Aorta (tissue), 5 donors: ENCODE results near the gene SMIM9. TPM values are rescaled to one million over a fixed set of nuclear protein-coding genes. Genes with fewer than 3 reads are reported as not detected.
A peak's percentile ranks its signal among the peaks of the same experiment; 100 is the strongest.

ENCODE experiments used
- ATAC-seq: fragments of 200-7000 bp; cut with Tn5 transposase; one replicate; pipeline ENCODE4 v1.9.1; 2022; ENCODE audit warnings: moderate library complexity; ENCODE audit not compliant: low FRiP score
- DNase-seq, 2 donors: peaks; one replicate each; pipeline ENCODE4 v3.0.0-alpha.2; 2020
- H3K27ac ChIP-seq, 2 donors: one replicate each; pipeline ENCODE4 v1.5.1; 2013; ENCODE audit warnings: low read length in 2 of 2, mild to moderate bottlenecking in 2 of 2, moderate library complexity in 2 of 2, control low read depth in 1 of 2, inconsistent platforms in 1 of 2, low read depth in 1 of 2
- H3K27me3 ChIP-seq, 2 donors: one replicate each; pipeline ENCODE4 v1.6.1; 2013; ENCODE audit warnings: control low read depth in 1 of 2, low read length in 1 of 2, mild to moderate bottlenecking in 1 of 2, moderate library complexity in 1 of 2; ENCODE audit not compliant: insufficient read depth in 2 of 2, control insufficient read depth in 1 of 2
- H3K36me3 ChIP-seq, 2 donors: one replicate each; pipeline ENCODE4 v1.6.1; 2013; ENCODE audit warnings: control low read depth in 1 of 2, low read length in 1 of 2, mild to moderate bottlenecking in 1 of 2; ENCODE audit not compliant: insufficient read depth in 2 of 2, control insufficient read depth in 1 of 2
- H3K4me1 ChIP-seq, 2 donors: one replicate each; pipeline ENCODE4 v1.6.1; 2013; ENCODE audit warnings: low read length in 2 of 2, control low read depth in 1 of 2, mild to moderate bottlenecking in 1 of 2, moderate library complexity in 1 of 2; ENCODE audit not compliant: insufficient read depth in 2 of 2, control insufficient read depth in 1 of 2
- H3K4me3 ChIP-seq, 2 donors: one replicate each; pipeline ENCODE4 v1.5.1; 2013; ENCODE audit warnings: low read length in 2 of 2, control low read depth in 1 of 2, mild to moderate bottlenecking in 1 of 2
- H3K9me3 ChIP-seq: one replicate; pipeline ENCODE4 v1.6.1; 2013; ENCODE audit warnings: mild to moderate bottlenecking, low read length; ENCODE audit not compliant: control insufficient read depth
- WGBS, 2 donors: extraction: QIAGEN DNeasy Blood & Tissue Kit; methylation state at CpG; one replicate each; pipeline ENCODE4 v1.1.7; 2013; 5-methylcytosine and 5-hydroxymethylcytosine counted together
- intact Hi-C, 2 donors: fragments of 100-400 bp; cut with DNase I; formaldehyde crosslinking; loops; one replicate each; pipeline versions ENCODE4 v1.14.2 to v1.15.0; 2022
- polyA plus RNA-seq, 2 donors: library from polyadenylated mRNA; stranded (reverse); fragments of 200-250 nt; gene quantifications; one replicate each; pipeline ENCODE4 v1.2.3, GENCODE V29; 2013
- total RNA-seq, 2 donors: library from RNA; stranded (reverse); fragmentation: NEBNext Ultra II Directional; extraction: Animal tissue kit (Norgen Biotek cat#: 25700); gene quantifications; one replicate each; pipeline ENCODE4 v1.2.1, GENCODE V29; 2021
- donor health status: healthy with polysubstance abuse.
- donor health status: Bipolar disorder and iron deficiency.
- donor health status: DM: no; HTN: no; CAD: no.
- donor health status: DM: no; HTN: no; CAD: no.
- donor health status: DM: yes; HTN: yes; CAD: no.

SMIM9 gene
- total and polyA plus RNA-seq, 4 donors: 0.39 TPM; not detected in 3

GRCh38 chrX:154806837-154807501 lies 27.5 kb downstream of the SMIM9 start:
- Histone ChIP-seq H3K4me1 (peaks cover 0 to 1% of the 10 kb centered on the region in 2 donors), H3K27ac (no peak overlapping the region), H3K36me3 (no peaks in the 10 kb centered on the region), H3K4me3 (no peak overlapping the region), H3K9me3 (no peaks in the 10 kb centered on the region), H3K27me3 (no peaks in the 10 kb centered on the region)
- ATAC-seq (no peak), DNase-seq (no peak)
- intact Hi-C loops: no loop called here
- 82 to 95% methylated on average over 5 of the region's 5 CpGs for WGBS, 2 donors

GRCh38 chrX:154805696-154806091 lies 28.8 kb downstream of the SMIM9 start:
- H3K9me3 ChIP-seq: no peaks in the 10 kb centered on the region
- H3K27ac ChIP-seq: peak overlapping the region in 1 of 2 donors; percentile 68
- no peak for DNase-seq
- H3K27me3 ChIP-seq: no peaks in the 10 kb centered on the region
- WGBS, 2 donors: 1 to 44% methylated on average over 13 of the region's 13 CpGs
- ATAC-seq: no peak
- peak overlapping the region; percentile 7 to 18 for H3K4me3 ChIP-seq
- H3K4me1 ChIP-seq: peaks cover 0 to 1% of the 10 kb centered on the region in 2 donors
- H3K36me3 ChIP-seq: no peaks in the 10 kb centered on the region
- intact Hi-C loops: no loop called here

GRCh38 chrX:154804957-154805695 lies 29.3 kb downstream of the SMIM9 start, which contains the start of gene MPP1:
MPP1 (minus strand) TSS chrX:154805485; CDS start chrX:154805373, 112 bp downstream.
- intact Hi-C loops: no loop called here
- Histone ChIP-seq H3K36me3 (no peaks in the 10 kb centered on the region), H3K4me3 (peak within 1 kb of the TSS; percentile 7 to 18), H3K9me3 (no peaks in the 10 kb centered on the region), H3K4me1 (peaks cover 0 to 1% of the 10 kb centered on the region in 2 donors), H3K27me3 (no peaks in the 10 kb centered on the region), H3K27ac (peak within 1 kb of the TSS in 1 of 2 donors; percentile 68)
- DNase-seq (peak; percentile 81 to 89), ATAC-seq (peak; percentile 96)
- WGBS, 2 donors: 1 to 33% methylated on average over 55 to 65 of the region's 65 CpGs

- no peak overlapping the region for H3K27ac ChIP-seq
- 45 to 50% methylated on average over 7 of the region's 7 CpGs for WGBS, 2 donors
- DNase-seq: no peak
- no peaks in the 10 kb centered on the region for H3K27me3 ChIP-seq
- H3K9me3 ChIP-seq: no peaks in the 10 kb centered on the region
- peak overlapping the region; percentile 5 to 7 for H3K4me3 ChIP-seq
- H3K4me1 ChIP-seq: peaks cover 0 to 1% of the 10 kb centered on the region in 2 donors
- ATAC-seq: no peak
- intact Hi-C loops: no loop called here
- no peaks in the 10 kb centered on the region for H3K36me3 ChIP-seq
Measured at GRCh38 chrX:154804261-154804956, 30.1 kb downstream of the SMIM9 start.

- H3K27me3 ChIP-seq: no peaks in the 10 kb centered on the region
- H3K36me3 ChIP-seq: no peaks in the 10 kb centered on the region
- intact Hi-C loops: no loop called here
- WGBS, 2 donors: 81 to 93% methylated on average over 2 of the region's 2 CpGs
- H3K4me3 ChIP-seq: no peak overlapping the region
- H3K9me3 ChIP-seq: no peaks in the 10 kb centered on the region
- ATAC-seq: no peak
- no peak overlapping the region for H3K27ac ChIP-seq
- no peak for DNase-seq
- peaks cover 0 to 1% of the 10 kb centered on the region in 2 donors for H3K4me1 ChIP-seq
Measured at GRCh38 chrX:154802947-154803346, 31.5 kb downstream of the SMIM9 start.

- no peaks in the 10 kb centered on the region for H3K27me3 ChIP-seq
- H3K4me3 ChIP-seq: no peak overlapping the region
- H3K4me1 ChIP-seq: no peaks in the 10 kb centered on the region
- WGBS, 2 donors: 81 to 86% methylated on average over 8 of the region's 8 CpGs
- H3K36me3 ChIP-seq: no peaks in the 10 kb centered on the region
- intact Hi-C loops: no loop called here
- no peak for ATAC-seq
- no peak for DNase-seq
- no peak overlapping the region for H3K27ac ChIP-seq
- no peaks in the 10 kb centered on the region for H3K9me3 ChIP-seq
Measured at GRCh38 chrX:154800478-154801210, 33.8 kb downstream of the SMIM9 start.

GRCh38 chrX:154799556-154800348 lies 34.7 kb downstream of the SMIM9 start:
- H3K36me3 ChIP-seq: no peaks in the 10 kb centered on the region
- H3K4me1 ChIP-seq: no peaks in the 10 kb centered on the region
- H3K27ac ChIP-seq: no peak overlapping the region
- DNase-seq (no peak), ATAC-seq (peak; percentile 36)
- no peaks in the 10 kb centered on the region for H3K27me3 ChIP-seq
- whole genome bisulfite sequencing, 2 donors: 67 to 78% methylated on average over 9 of the region's 9 CpGs
- intact Hi-C loops: no loop called here
- H3K9me3 ChIP-seq: no peaks in the 10 kb centered on the region
- no peak overlapping the region for H3K4me3 ChIP-seq

- DNase-seq (no peak), ATAC-seq (no peak)
- H3K27me3 ChIP-seq: no peaks in the 10 kb centered on the region
- intact Hi-C loops: no loop called here
- 63 to 69% methylated on average over 6 of the region's 6 CpGs for WGBS, 2 donors
- H3K36me3 ChIP-seq: no peaks in the 10 kb centered on the region
- H3K27ac ChIP-seq: no peak overlapping the region
- no peaks in the 10 kb centered on the region for H3K4me1 ChIP-seq
- no peaks in the 10 kb centered on the region for H3K9me3 ChIP-seq
- no peak overlapping the region for H3K4me3 ChIP-seq
Measured at GRCh38 chrX:154797006-154797405, 37.5 kb downstream of the SMIM9 start.
